ENCODE measurements around the gene HMCN1. TPM values are rescaled to one million over a fixed set of nuclear protein-coding genes. Genes with fewer than 3 reads are reported as not detected.

Gene HMCN1
- total and polyA plus RNA-seq, 4 donors: 3.2 to 149 (median 15.4) TPM

GRCh38 chr1:186220067-186220466 is 485.9 kb downstream of the HMCN1 start:
- DNase-seq (no peak), ATAC-seq (ENCODE audit: insufficient read depth, low FRiP score) (no peak)
- WGBS, 2 donors: 40 to 45% methylated on average over 3 of the region's 3 CpGs

GRCh38 chr1:186220911-186221310 is 486.7 kb downstream of the HMCN1 start:
- DNase-seq (no peak), ATAC-seq (ENCODE audit: insufficient read depth, low FRiP score) (no peak)
- H3K4me3 ChIP-seq: no peak overlapping the region
- H3K4me1 ChIP-seq (ENCODE audit: control insufficient read depth in 5 of 5, insufficient read depth in 5 of 5, low read length in 5 of 5): peaks cover 0 to 1% (median 0%) of the 10 kb centered on the region in 5 donors
- no peaks in the 10 kb centered on the region for H3K27me3 ChIP-seq (ENCODE audit: control insufficient read depth in 3 of 3, insufficient read depth in 3 of 3, low read length in 2 of 3)
- peaks cover 0 to 2% (median 0%) of the 10 kb centered on the region in 4 donors for H3K9me3 ChIP-seq (ENCODE audit: control insufficient read depth in 4 of 4, insufficient read depth in 3 of 4, low read length in 3 of 4)
- no peak overlapping the region for H3K9ac ChIP-seq (ENCODE audit: insufficient read depth in 1 of 2, low read length in 2 of 2)
- no peak overlapping the region for H3K27ac ChIP-seq (ENCODE audit: low read depth in 1 of 2, low read length in 1 of 2)
- no peak for TF ChIP-seq CTCF (IDR thresholded peaks at IDR 0.05; ENCODE audit: control extremely low read depth, extremely low read depth)
- no peaks in the 10 kb centered on the region for H3K36me3 ChIP-seq (ENCODE audit: control insufficient read depth in 4 of 4, insufficient read depth in 4 of 4, low read length in 4 of 4)
- 94 to 96% methylated on average over 1 of the region's 1 CpG for WGBS, 2 donors

More at GRCh38 chr1:186220067-186220466, 485.9 kb downstream of the HMCN1 start:
- H3K9ac ChIP-seq (ENCODE audit: insufficient read depth in 1 of 2, low read length in 2 of 2): no peak overlapping the region
- H3K4me1 ChIP-seq (ENCODE audit: control insufficient read depth in 5 of 5, insufficient read depth in 5 of 5, low read length in 5 of 5): peaks cover 0 to 1% (median 0%) of the 10 kb centered on the region in 5 donors
- H3K36me3 ChIP-seq (ENCODE audit: control insufficient read depth in 4 of 4, insufficient read depth in 4 of 4, low read length in 4 of 4): no peaks in the 10 kb centered on the region
- no peaks in the 10 kb centered on the region for H3K27me3 ChIP-seq (ENCODE audit: control insufficient read depth in 3 of 3, insufficient read depth in 3 of 3, low read length in 2 of 3)
- no peak for TF ChIP-seq CTCF (IDR thresholded peaks at IDR 0.05; ENCODE audit: control extremely low read depth, extremely low read depth)
- no peak overlapping the region for H3K27ac ChIP-seq (ENCODE audit: low read depth in 1 of 2, low read length in 1 of 2)
- H3K9me3 ChIP-seq (ENCODE audit: control insufficient read depth in 4 of 4, insufficient read depth in 3 of 4, low read length in 3 of 4): peaks cover 0 to 2% (median 0%) of the 10 kb centered on the region in 4 donors
- H3K4me3 ChIP-seq: no peak overlapping the region

- 17 to 41% methylated on average over 1 of the region's 1 CpG for WGBS, 2 donors
- DNase-seq: no peak
- Histone ChIP-seq H3K9me3 (ENCODE audit: control insufficient read depth in 4 of 4, insufficient read depth in 3 of 4, low read length in 3 of 4) (peaks cover 0 to 2% (median 0%) of the 10 kb centered on the region in 4 donors), H3K36me3 (ENCODE audit: control insufficient read depth in 4 of 4, insufficient read depth in 4 of 4, low read length in 4 of 4) (no peaks in the 10 kb centered on the region), H3K27ac (ENCODE audit: low read depth in 1 of 2, low read length in 1 of 2) (no peak overlapping the region), H3K4me3 (no peak overlapping the region), H3K9ac (ENCODE audit: insufficient read depth in 1 of 2, low read length in 2 of 2) (no peak overlapping the region), H3K27me3 (ENCODE audit: control insufficient read depth in 3 of 3, insufficient read depth in 3 of 3, low read length in 2 of 3) (no peaks in the 10 kb centered on the region), H3K4me1 (ENCODE audit: control insufficient read depth in 5 of 5, insufficient read depth in 5 of 5, low read length in 5 of 5) (peaks cover 0 to 1% (median 0%) of the 10 kb centered on the region in 5 donors)
- no peak for ATAC-seq (ENCODE audit: insufficient read depth, low FRiP score)
- no peak for TF ChIP-seq CTCF (IDR thresholded peaks at IDR 0.05; ENCODE audit: control extremely low read depth, extremely low read depth)
These were observed 490.9 kb downstream of the HMCN1 start for GRCh38 chr1:186225096-186225495.

- no peak for ATAC-seq (ENCODE audit: insufficient read depth, low FRiP score)
- DNase-seq: no peak
- Histone ChIP-seq H3K4me1 (ENCODE audit: control insufficient read depth in 5 of 5, insufficient read depth in 5 of 5, low read length in 5 of 5) (no peaks in the 10 kb centered on the region), H3K9ac (ENCODE audit: insufficient read depth in 1 of 2, low read length in 2 of 2) (no peak overlapping the region), H3K4me3 (no peak overlapping the region), H3K36me3 (ENCODE audit: control insufficient read depth in 4 of 4, insufficient read depth in 4 of 4, low read length in 4 of 4) (no peaks in the 10 kb centered on the region), H3K9me3 (ENCODE audit: control insufficient read depth in 4 of 4, insufficient read depth in 3 of 4, low read length in 3 of 4) (no peaks in the 10 kb centered on the region), H3K27me3 (ENCODE audit: control insufficient read depth in 3 of 3, insufficient read depth in 3 of 3, low read length in 2 of 3) (no peaks in the 10 kb centered on the region), H3K27ac (ENCODE audit: low read depth in 1 of 2, low read length in 1 of 2) (no peak overlapping the region)
- WGBS, 2 donors: 97% methylated on average over 6 of the region's 6 CpGs
- no peak for TF ChIP-seq CTCF (IDR thresholded peaks at IDR 0.05; ENCODE audit: control extremely low read depth, extremely low read depth)
These were observed 494.6 kb downstream of the HMCN1 start for GRCh38 chr1:186228749-186229148.

Data from lung (tissue), 12 donors.